ENCODE results near the gene IL31RA.

- TF ChIP-seq, protein P1, sequence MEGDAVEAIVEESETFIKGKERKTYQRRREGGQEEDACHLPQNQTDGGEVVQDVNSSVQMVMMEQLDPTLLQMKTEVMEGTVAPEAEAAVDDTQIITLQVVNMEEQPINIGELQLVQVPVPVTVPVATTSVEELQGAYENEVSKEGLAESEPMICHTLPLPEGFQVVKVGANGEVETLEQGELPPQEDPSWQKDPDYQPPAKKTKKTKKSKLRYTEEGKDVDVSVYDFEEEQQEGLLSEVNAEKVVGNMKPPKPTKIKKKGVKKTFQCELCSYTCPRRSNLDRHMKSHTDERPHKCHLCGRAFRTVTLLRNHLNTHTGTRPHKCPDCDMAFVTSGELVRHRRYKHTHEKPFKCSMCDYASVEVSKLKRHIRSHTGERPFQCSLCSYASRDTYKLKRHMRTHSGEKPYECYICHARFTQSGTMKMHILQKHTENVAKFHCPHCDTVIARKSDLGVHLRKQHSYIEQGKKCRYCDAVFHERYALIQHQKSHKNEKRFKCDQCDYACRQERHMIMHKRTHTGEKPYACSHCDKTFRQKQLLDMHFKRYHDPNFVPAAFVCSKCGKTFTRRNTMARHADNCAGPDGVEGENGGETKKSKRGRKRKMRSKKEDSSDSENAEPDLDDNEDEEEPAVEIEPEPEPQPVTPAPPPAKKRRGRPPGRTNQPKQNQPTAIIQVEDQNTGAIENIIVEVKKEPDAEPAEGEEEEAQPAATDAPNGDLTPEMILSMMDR (IDR thresholded peaks at IDR 0.05; ENCODE audit: low read depth, low read length), result no peak
- TF ChIP-seq POLR2A (IDR thresholded peaks at IDR 0.05; ENCODE audit: extremely low read depth, insufficient read length) (no peak), MYC (IDR thresholded peaks at IDR 0.05; ENCODE audit: low read depth, low read length) (no peak)
Measured at GRCh38 chr5:55959208-55959607, 108.1 kb downstream of the IL31RA start.
